GM21447 (cell line): ENCODE data around the gene ELAVL3.
"Not testable (repeated sequence)": the region's sequence is repeated elsewhere in the genome, so short reads cannot be mapped to it uniquely, and the experiment has no call there.

ENCODE experiments used
- ATAC-seq: cut with Tn5 transposase; IDR thresholded peaks from one replicate; pipeline ENCODE4 v1.9.1; 2021; ENCODE audit not compliant: unreplicated experiment

Gene ELAVL3

GRCh38 chr19:11410682-11411081, 70.2 kb downstream of the ELAVL3 start:
- ATAC-seq, result no peak

GRCh38 chr19:11408591-11408990, 72.3 kb downstream of the ELAVL3 start:
- ATAC-seq, result no peak

GRCh38 chr19:11406703-11407236, 74.1 kb downstream of the ELAVL3 start:
- not testable (repeated sequence) for ATAC-seq

- ATAC-seq, result no peak
Measured at GRCh38 chr19:11405846-11406643, 74.8 kb downstream of the ELAVL3 start.

GRCh38 chr19:11404588-11405222, 76.1 kb downstream of the ELAVL3 start:
- no peak for ATAC-seq

- ATAC-seq, result no peak
Measured at GRCh38 chr19:11401808-11402543, 78.9 kb downstream of the ELAVL3 start.
